A673 (cell line): ENCODE results near the gene STX1B.

Experiments
- EZH2 ChIP-seq: fragments of 200-600 bp; sonication (generic); IDR thresholded peaks from 2 replicates; pipeline ENCODE4 v1.6.1; 2017; ENCODE audit warnings: borderline replicate concordance, low read depth, mild to moderate bottlenecking, mixed read lengths, antibody characterized with exemption, low read length; ENCODE audit not compliant: poor library complexity, severe bottlenecking
- TF ChIP-seq, protein P1 (sequence below): fragments of 300-800, 200-600 bp; sonication (generic); conservative IDR thresholded peaks from 2 replicates; pipeline ENCODE4 v1.5.1; 2017; ENCODE audit warnings: low read depth, mild to moderate bottlenecking, antibody characterized with exemption, low read length, moderate library complexity, mixed read lengths

DNA sequence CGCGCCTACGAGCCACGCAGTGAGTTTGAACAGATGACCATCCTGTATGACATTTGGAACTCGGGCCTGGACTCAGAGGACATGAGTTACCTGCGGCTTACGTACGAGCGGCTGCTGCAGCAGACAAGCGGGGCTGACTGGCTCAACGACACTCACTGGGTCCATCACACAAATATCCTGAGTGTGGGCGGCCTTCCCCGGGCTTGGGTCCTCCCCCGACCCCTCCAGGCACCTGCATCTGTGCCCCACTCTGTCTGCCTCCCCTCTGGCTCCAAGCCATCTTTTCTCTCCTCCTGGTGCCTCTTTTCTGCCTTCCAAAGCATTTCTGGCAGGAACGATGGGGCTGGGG lies 30.4 kb downstream of the STX1B start:
- TF ChIP-seq EZH2 = no peak
- TF ChIP-seq, protein P1, sequence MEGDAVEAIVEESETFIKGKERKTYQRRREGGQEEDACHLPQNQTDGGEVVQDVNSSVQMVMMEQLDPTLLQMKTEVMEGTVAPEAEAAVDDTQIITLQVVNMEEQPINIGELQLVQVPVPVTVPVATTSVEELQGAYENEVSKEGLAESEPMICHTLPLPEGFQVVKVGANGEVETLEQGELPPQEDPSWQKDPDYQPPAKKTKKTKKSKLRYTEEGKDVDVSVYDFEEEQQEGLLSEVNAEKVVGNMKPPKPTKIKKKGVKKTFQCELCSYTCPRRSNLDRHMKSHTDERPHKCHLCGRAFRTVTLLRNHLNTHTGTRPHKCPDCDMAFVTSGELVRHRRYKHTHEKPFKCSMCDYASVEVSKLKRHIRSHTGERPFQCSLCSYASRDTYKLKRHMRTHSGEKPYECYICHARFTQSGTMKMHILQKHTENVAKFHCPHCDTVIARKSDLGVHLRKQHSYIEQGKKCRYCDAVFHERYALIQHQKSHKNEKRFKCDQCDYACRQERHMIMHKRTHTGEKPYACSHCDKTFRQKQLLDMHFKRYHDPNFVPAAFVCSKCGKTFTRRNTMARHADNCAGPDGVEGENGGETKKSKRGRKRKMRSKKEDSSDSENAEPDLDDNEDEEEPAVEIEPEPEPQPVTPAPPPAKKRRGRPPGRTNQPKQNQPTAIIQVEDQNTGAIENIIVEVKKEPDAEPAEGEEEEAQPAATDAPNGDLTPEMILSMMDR = no peak
